SU-DHL-6 (cell line): ENCODE results near the gene SNTB2.

Experiments
- H2AFZ ChIP-seq: fragments of 200-600 bp; sonication (generic); 2 replicates; pipeline ENCODE4 v1.6.1; 2014; ENCODE audit warnings: low read depth, mild to moderate bottlenecking, moderate library complexity, mixed read lengths, antibody characterized with exemption, low read length; ENCODE audit not compliant: severe bottlenecking
- H3F3A ChIP-seq: fragments of 200-600 bp; shearing (Covaris generic); 2 replicates; pipeline ENCODE4 v1.6.0; 2016; ENCODE audit warnings: antibody characterized with exemption, mild to moderate bottlenecking; ENCODE audit not compliant: insufficient read depth
- H3K27ac ChIP-seq: fragments of 200-600 bp; sonication (generic); 2 replicates; pipeline ENCODE4 v1.5.1; 2016; ENCODE audit warnings: low read depth, mild to moderate bottlenecking, low read length, moderate library complexity, mixed read lengths
- H3K27me3 ChIP-seq: fragments of 200-600 bp; sonication (generic), shearing (Covaris generic); 2 replicates; pipeline ENCODE4 v1.6.0; 2014; ENCODE audit warnings: mild to moderate bottlenecking, low read length
- H3K36me3 ChIP-seq: fragments of 200-600 bp; sonication (generic); 2 replicates; pipeline ENCODE4 v1.6.1; 2014; ENCODE audit warnings: mild to moderate bottlenecking, low read length, mixed read lengths
- H3K4me2 ChIP-seq: fragments of 300-600, 200-600 bp; shearing (Covaris generic), sonication (generic); 2 replicates; pipeline ENCODE4 v1.6.0; 2014; ENCODE audit warnings: low read length, low read depth, mild to moderate bottlenecking; ENCODE audit not compliant: poor library complexity, severe bottlenecking
- H3K4me3 ChIP-seq: fragments of 200-600 bp; sonication (generic); 2 replicates; pipeline ENCODE4 v1.5.1; 2014; ENCODE audit warnings: antibody characterized with exemption, low read length, mild to moderate bottlenecking, mixed read lengths; ENCODE audit not compliant: insufficient read depth, poor library complexity, severe bottlenecking
- H3K79me2 ChIP-seq: fragments of 200-600 bp; sonication (generic); 2 replicates; pipeline ENCODE4 v1.6.1; 2014; ENCODE audit warnings: mild to moderate bottlenecking, low read length, moderate library complexity; ENCODE audit not compliant: insufficient read depth
- H3K9ac ChIP-seq: fragments of 200-600 bp; sonication (generic); 2 replicates; pipeline ENCODE4 v1.7.0; 2014; ENCODE audit warnings: mild to moderate bottlenecking, low read length
- H3K9me2 ChIP-seq: fragments of 200-600 bp; sonication (generic); replicated peaks from 2 replicates; pipeline ENCODE4 v1.6.1; 2014; ENCODE audit warnings: low read length; ENCODE audit not compliant: insufficient read depth
- H3K9me3 ChIP-seq: fragments of 200-600 bp; sonication (generic); 2 replicates; pipeline ENCODE4 v1.6.1; 2014; ENCODE audit warnings: low read length, mixed read lengths; ENCODE audit not compliant: insufficient read depth
- H4K20me1 ChIP-seq: fragments of 200-600 bp; sonication (generic); 2 replicates; pipeline ENCODE4 v1.6.1; 2014; ENCODE audit warnings: low read depth, mild to moderate bottlenecking, antibody characterized with exemption, low read length, moderate library complexity, mixed read lengths
- CTCF ChIP-seq: fragments of 200-600 bp; sonication (generic); IDR thresholded peaks from one replicate; pipeline ENCODE4 v1.5.1; 2017; ENCODE audit warnings: antibody characterized with exemption, mild to moderate bottlenecking, low read length, moderate library complexity; ENCODE audit not compliant: insufficient read depth, poor library complexity, severe bottlenecking
- EZH2phosphoT487 ChIP-seq: fragments of 200-600 bp; sonication (generic), shearing (Covaris generic); conservative IDR thresholded peaks from 2 replicates; pipeline ENCODE4 v1.6.1; 2018; ENCODE audit warnings: mild to moderate bottlenecking, antibody characterized with exemption, low read length, moderate library complexity, mixed read lengths

SNTB2 gene

GRCh38 chr16:69169051-69169450 lies 17.9 kb upstream of the SNTB2 start:
- TF ChIP-seq CTCF (no peak), EZH2phosphoT487 (no peak)
- Histone ChIP-seq H3K27ac (no peak overlapping the region), H4K20me1 (no peaks in the 10 kb centered on the region), H2AFZ (no peak overlapping the region), H3K27me3 (no peaks in the 10 kb centered on the region), H3K4me3 (no peak overlapping the region), H3K9me2 (no peaks in the 10 kb centered on the region), H3K36me3 (peaks cover 34% of the 10 kb centered on the region; the same call in 1 of the 2 replicates), H3K9me3 (no peaks in the 10 kb centered on the region), H3K79me2 (no peaks in the 10 kb centered on the region), H3K9ac (no peak overlapping the region), H3F3A (0 out of 2 replicates have a peak, but pooled peaks cover 2% of the 10 kb centered on the region), H3K4me2 (no peak overlapping the region)

GRCh38 chr16:69169607-69170352 lies 17.2 kb upstream of the SNTB2 start:
- H4K20me1 ChIP-seq = no peaks in the 10 kb centered on the region
- H2AFZ ChIP-seq = no peak overlapping the region
- no peak overlapping the region for H3K27ac ChIP-seq
- 0 out of 2 replicates have a peak, but pooled peaks cover 2% of the 10 kb centered on the region for H3F3A ChIP-seq
- H3K4me2 ChIP-seq = no peak overlapping the region
- H3K9ac ChIP-seq = no peak overlapping the region
- TF ChIP-seq CTCF = no peak
- TF ChIP-seq EZH2phosphoT487 = no peak
- no peaks in the 10 kb centered on the region for H3K79me2 ChIP-seq
- H3K27me3 ChIP-seq = no peaks in the 10 kb centered on the region
- no peaks in the 10 kb centered on the region for H3K9me3 ChIP-seq
- H3K4me3 ChIP-seq = no peak overlapping the region
- H3K36me3 ChIP-seq = peaks cover 32% of the 10 kb centered on the region; the same call in 1 of the 2 replicates
- no peaks in the 10 kb centered on the region for H3K9me2 ChIP-seq

GRCh38 chr16:69171325-69172084 lies 15.5 kb upstream of the SNTB2 start:
- no peaks in the 10 kb centered on the region for H3K79me2 ChIP-seq
- H3K36me3 ChIP-seq = peaks cover 22% of the 10 kb centered on the region; the same call in 1 of the 2 replicates
- H3K27me3 ChIP-seq = no peaks in the 10 kb centered on the region
- TF ChIP-seq EZH2phosphoT487 = no peak
- TF ChIP-seq CTCF = no peak
- no peaks in the 10 kb centered on the region for H4K20me1 ChIP-seq
- H2AFZ ChIP-seq = no peak overlapping the region
- H3F3A ChIP-seq = 0 out of 2 replicates have a peak, but pooled peaks cover 2% of the 10 kb centered on the region
- H3K27ac ChIP-seq = no peak overlapping the region
- H3K9ac ChIP-seq = no peak overlapping the region
- H3K4me2 ChIP-seq = no peak overlapping the region
- no peaks in the 10 kb centered on the region for H3K9me2 ChIP-seq
- no peaks in the 10 kb centered on the region for H3K9me3 ChIP-seq
- no peak overlapping the region for H3K4me3 ChIP-seq
